ENCODE measurements around the gene GSG1L.

Gene GSG1L

DNA sequence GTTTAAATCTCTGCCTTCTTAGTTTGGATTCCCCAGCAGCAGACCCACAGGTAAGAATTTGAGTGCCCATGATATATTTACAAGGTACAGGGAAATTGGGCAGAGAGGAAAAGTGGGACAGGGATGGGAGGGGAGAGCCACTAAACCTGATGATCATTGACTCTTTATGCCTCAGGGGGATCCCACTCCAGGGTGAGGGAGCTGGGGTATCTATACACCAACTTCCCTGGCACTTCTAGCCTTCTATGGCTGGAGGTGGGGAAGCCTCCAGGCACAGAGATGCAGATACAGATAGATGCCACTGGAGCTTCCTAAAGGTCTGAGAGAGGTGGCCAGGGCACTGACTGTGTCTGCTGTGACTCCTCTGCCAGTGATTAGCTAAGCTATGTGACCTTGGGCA lies 257.1 kb downstream of the GSG1L start:
- DNase-seq = no peak

GRCh38 chr16:27805828-27806351 lies 257.6 kb downstream of the GSG1L start:
- no peak for DNase-seq

GRCh38 chr16:27803775-27804549 lies 259.6 kb downstream of the GSG1L start:
- no peak for DNase-seq

GRCh38 chr16:27802664-27803439 lies 260.7 kb downstream of the GSG1L start:
- no peak for DNase-seq

DNA sequence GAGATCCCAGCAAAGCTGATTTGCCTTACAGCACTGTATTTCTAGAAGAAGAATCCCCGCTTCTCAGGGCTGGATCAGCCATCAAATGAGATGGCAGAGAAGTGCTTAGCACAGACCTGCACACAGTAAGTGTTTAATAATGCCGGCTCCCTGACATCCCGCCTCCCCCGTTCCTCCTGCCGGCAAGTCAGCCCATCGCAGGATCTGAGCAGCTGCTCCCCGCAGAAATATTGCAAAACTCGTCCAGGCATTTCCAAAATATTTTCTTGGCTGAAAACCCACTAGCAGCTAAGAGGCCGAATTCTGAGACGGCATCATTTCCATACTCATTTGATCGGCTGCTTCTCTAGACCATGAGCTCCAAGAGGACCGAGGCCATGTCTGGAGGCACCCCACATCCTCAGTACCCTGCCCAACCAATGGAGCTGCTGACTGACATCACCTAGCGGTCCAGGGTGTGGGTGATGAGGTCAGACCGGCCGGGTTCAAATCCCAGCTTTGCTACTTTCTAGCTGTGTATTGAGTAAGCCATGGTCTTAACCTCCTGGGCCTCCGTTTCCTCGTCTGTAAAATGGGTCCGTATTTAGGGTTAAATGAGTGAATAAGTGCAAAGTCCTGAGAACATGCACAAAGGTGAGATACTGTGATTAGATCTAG lies 262.1 kb downstream of the GSG1L start:
- no peak for DNase-seq

DNA sequence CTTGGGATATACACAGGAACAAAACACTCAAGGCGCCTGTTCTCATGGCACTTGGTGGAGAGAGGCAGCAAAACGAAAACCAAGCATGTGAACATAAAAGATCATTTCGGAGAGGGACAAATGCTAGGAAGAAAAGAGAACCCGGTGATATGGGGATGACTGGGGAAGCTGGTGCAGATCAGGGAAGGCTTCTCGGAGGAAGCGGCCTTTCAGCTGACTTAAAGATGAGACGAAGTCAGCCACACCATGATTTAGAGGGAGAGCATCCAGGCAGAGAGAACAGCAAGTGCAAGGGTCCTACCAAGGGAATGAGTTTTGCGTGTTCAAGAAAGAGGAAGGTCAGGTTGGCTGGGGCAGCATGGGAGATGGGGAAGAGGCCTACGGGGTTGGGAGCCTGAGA lies 262.7 kb downstream of the GSG1L start:
- DNase-seq = no peak

GRCh38 chr16:27799896-27800295 lies 263.6 kb downstream of the GSG1L start:
- no peak for DNase-seq

DNA sequence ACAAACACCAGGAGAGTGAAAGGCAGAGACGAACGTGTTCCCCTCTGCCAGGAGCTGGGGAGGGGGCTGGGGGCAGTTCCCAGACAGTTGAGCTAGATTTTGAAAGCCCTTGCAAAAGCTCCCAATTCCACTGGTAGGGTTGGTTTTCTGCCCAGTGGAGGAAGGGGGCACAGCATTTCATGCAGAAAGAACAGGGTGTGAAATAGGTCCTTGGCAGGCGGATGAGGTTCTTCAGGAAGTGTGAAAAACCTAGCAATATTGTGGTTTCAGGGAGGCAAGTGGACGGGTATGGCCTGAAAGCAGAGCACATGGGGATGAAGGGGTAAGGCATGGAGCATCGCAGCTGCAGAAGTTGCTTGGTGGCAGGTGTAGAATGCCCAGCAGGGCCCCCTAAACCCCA lies 265.3 kb downstream of the GSG1L start:
- DNase-seq = no peak

- DNase-seq = no peak
These were observed 267.4 kb downstream of the GSG1L start for GRCh38 chr16:27795992-27796614.

DNA sequence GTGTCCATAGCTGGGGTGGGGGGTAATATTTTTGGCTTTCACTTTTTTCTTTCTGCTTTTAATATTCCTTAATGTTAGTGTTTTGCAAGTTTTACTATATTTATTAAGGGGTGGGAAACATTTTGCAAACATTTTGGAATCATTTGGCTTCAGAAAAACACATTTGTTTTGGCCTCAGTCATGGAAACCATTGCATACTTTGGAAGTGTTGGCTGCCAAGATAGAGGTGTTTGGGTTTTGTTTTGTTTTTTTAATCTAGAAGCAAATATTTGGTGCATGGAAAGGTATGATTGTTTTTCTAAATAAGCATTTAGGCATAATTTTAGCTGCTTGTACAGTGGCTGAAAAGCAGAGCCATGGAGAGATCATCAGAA lies 270.3 kb downstream of the GSG1L start:
- no peak for DNase-seq

- DNase-seq = no peak
These were observed 270.8 kb downstream of the GSG1L start for GRCh38 chr16:27792486-27793248.

DNA sequence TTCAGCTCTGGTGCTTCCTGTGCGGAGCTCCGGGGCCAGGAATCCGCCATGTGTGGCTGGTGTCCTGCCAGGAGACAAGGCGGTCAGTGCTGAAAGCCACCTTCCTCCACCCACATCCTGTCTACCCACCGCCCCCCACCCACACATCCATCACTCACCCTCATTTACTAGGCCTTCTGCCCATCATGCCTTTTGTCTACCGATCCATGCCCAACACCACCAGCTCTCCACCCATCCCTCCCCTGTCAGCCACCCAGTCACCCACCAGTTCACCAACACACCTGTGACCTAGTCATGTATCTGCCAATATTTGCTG lies 272.2 kb downstream of the GSG1L start:
- DNase-seq = no peak

GRCh38 chr16:27790546-27791403 lies 272.7 kb downstream of the GSG1L start:
- no peak for DNase-seq

DNA sequence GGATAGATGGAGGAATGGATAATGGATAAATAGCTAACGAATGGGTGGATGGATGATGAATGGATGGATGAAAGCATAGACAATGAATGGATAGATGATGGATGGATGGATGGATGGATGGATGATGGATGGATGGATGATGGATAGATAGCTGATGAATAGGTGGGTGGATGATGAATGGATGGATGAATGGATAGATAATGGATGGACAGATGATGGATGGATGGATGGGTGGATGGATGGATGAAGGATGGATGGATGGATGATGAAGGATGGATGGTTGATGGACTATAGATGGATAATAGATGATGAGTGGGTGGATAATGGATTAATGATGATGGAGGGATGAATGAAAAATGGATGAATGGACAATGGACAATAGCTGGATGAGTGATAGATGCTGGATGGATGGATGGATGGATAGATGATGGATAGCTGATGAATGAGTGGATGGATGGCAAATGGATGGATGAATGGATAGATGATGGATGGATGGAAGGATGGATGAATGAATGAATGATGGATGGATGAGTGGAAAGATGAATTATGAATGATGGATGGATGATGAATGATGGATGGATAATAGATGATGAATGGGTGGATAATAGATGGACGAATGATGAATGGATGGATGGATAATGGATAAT lies 273.8 kb downstream of the GSG1L start:
- DNase-seq = no peak

- no peak for DNase-seq
These were observed 274.4 kb downstream of the GSG1L start for GRCh38 chr16:27789150-27789549.

- DNase-seq = no peak
These were observed 275.8 kb downstream of the GSG1L start for GRCh38 chr16:27787665-27788064.

DNA sequence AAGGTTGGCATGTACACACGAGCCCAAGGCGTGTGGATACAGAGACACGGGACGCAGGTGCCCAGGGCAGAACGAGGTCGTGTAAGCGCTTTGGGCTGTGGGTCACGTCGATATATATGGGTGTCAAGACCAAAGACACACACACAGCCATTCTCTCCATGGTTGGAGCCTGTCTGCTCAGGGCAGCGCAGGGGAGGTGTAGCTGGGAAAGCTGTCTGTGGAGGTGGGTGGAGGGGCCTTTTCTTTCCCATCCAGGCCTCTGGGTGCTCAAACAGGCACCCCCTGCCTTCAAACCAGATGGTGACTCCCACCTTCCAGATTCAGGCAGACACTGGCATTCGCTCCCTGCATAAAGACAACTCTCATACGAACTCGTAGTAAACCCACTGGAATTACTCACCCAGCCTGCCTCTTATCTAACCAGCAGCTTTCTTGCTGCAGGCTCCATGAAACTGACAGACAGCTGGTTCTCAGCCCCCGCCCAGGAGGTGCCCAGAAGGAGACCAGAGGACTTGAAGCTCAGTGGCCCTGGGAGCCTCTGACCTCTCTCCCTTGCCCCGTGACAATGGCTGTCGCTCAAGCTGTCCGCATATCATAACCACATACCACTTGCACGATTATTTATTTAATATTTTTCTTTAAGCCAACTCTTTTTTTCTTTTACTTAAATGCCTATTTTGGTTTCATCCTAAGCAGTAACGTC lies 276.4 kb downstream of the GSG1L start:
- no peak for DNase-seq

GRCh38 chr16:27786221-27786922 lies 277.1 kb downstream of the GSG1L start:
- DNase-seq = no peak

GRCh38 chr16:27785307-27785678 lies 278.2 kb downstream of the GSG1L start:
- no peak for DNase-seq

All from DMS79 (cell line).